Stimulated activated naive CD8-positive, alpha-beta T cell treated with anti-CD3 and anti-CD28 coated beads, Interleukin-15, amount 100 ng/mL, for 72 hours (primary cell): ENCODE measurements around the gene TAGLN2.
A peak's percentile ranks its signal among the peaks of the same experiment; 100 is the strongest.

Experiments
- ATAC-seq: fragments of 150-1000 bp; cut with Tn5 transposase; 2 replicates; pipeline ENCODE4 v1.10.0; 2021; ENCODE audit warnings: mild to moderate bottlenecking, moderate library complexity
- DNase-seq, 2 donors: peaks; one replicate each; pipeline ENCODE4 v3.0.0; 2021 to 2022
- H3K27ac Mint-ChIP-seq, 2 donors: one replicate each; pipeline ENCODE4 v1.8.0; 2022; ENCODE audit warnings: mild to moderate bottlenecking in 2 of 2, mixed read lengths in 2 of 2, moderate library complexity in 2 of 2
- H3K27me3 Mint-ChIP-seq: one replicate; pipeline ENCODE4 v1.8.0; 2022; ENCODE audit warnings: mixed read lengths
- H3K4me1 Mint-ChIP-seq: one replicate; pipeline ENCODE4 v1.8.0; 2022; ENCODE audit warnings: mild to moderate bottlenecking, mixed read lengths
- H3K4me3 Mint-ChIP-seq, 2 donors: one replicate each; pipeline ENCODE4 v1.8.0; 2022; ENCODE audit warnings: mild to moderate bottlenecking in 2 of 2, mixed read lengths in 2 of 2, moderate library complexity in 1 of 2
- H3K9me3 Mint-ChIP-seq, 2 donors: one replicate each; pipeline ENCODE4 v1.8.0; 2022; ENCODE audit warnings: mixed read lengths in 2 of 2

Gene TAGLN2

GRCh38 chr1:159924791-159925718, at the start of gene TAGLN2:
Gene TAGLN2 (minus strand): TSS chr1:159925507. CDS start chr1:159920509, 4,998 bp downstream.
- Mint-ChIP-seq H3K27me3 (no peaks in the 10 kb centered on the region), H3K27ac (peak within 1 kb of the TSS; percentile 98 to 100), H3K4me1 (peaks cover 62% of the 10 kb centered on the region), H3K4me3 (peak within 1 kb of the TSS; percentile 91 to 97), H3K9me3 (no peaks in the 10 kb centered on the region)
- DNase-seq (peak; percentile 92 to 95), ATAC-seq (peak; percentile 64)

DNA sequence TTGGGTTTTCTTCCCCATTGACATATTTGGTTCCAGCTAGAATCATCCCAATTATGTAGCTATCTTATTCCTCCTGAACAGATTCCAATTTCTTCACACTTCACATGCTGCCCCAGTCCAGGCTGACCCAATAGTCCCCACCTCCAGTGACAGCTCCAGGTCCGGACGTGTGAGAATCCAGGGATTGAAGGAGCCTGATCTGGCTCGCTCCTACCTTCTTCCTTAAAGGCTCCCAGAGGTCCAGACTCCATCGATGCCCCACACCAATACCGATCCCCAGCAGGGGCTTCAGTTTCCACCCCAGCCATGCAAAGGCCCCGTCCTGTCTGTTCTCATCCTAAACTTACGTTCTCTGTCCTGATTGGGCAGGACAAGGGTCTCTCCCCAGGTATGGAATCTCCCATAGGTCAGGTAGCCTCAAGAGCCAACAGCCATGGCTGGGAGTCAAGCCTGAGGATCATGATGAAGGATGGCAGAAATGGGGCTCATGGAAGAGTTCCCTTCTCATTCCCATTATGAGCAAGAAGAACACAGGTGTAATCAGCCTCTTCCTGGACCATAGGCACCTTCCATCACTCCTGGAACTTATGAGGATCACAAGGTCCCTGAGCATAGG, 49.2 kb upstream of the TAGLN2 start:
- no peak for ATAC-seq
- no peaks in the 10 kb centered on the region for H3K9me3 Mint-ChIP-seq
- no peak for DNase-seq
- no peak overlapping the region for H3K27ac Mint-ChIP-seq
- H3K27me3 Mint-ChIP-seq, result peaks cover 26% of the 10 kb centered on the region
- no peaks in the 10 kb centered on the region for H3K4me1 Mint-ChIP-seq
- H3K4me3 Mint-ChIP-seq, result no peak overlapping the region

DNA sequence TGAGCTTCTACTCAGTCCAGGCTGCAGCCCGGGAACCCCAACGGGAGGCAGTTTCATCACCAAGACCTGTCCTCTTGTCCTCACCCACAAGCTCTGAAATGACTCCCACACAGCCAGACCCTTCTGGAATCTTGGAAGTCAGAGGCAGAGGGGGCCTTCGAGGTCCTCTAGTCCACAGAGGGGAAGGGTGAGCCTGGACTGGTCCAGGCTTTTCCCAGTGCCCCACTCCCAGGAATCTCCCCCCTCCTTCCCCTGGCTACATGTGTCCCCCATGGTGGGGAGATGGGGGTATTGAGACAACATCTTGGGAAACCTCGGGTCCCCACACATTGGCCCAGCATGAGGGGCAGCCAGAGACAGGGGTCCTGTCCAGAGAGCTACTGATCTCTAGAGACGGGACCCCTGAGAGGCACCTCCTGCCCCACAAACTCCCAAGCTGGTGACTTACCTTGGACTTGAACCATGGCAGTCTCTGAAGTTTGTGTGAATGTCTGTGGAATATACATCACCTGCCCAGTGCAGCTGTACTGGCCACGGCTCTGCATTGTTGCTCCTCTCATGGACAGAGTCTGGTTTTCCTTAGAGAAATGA, 48.1 kb upstream of the TAGLN2 start:
- ATAC-seq, result no peak

DNA sequence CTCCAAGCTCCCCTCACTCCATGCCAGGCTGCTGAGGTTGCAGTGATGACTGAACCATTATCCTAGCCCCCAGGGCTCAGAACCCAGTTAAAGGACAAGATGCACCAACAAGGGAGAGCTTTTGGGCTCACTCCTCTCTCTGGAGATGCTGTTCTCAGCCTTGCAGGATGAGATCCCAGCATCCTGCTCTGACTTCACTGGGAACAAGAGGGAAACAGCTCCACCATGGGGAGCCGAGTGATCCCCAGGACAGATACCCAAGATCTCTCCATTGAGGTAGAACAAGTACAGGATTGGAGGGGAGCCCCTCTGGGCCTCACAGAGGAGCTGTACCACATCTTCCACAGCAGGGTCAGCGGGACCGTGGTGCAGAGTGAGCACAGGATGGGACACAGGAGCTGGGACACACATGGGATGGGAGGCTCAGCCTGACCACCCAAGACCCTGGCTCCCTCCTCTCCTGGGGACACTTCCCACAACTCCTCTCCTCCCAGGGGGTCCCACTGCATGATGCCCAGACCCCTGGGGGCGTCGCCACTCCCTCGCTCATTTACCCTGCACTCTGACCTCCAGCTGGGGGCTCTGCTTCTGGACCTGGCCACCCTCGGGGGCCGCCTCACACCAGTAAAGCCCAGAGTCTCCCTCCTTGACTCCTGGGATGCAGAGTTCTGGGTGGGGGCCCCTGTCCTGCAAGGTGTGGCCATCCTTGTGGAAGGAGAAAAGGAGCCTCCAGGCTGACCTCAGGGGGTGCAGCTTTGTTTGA, 47.3 kb upstream of the TAGLN2 start:
- Mint-ChIP-seq H3K27me3 (peaks cover 29% of the 10 kb centered on the region), H3K27ac (no peak overlapping the region), H3K4me3 (no peak overlapping the region), H3K4me1 (no peaks in the 10 kb centered on the region), H3K9me3 (no peaks in the 10 kb centered on the region)
- DNase-seq (no peak), ATAC-seq (no peak)

More for the DNA sequence above, 48.1 kb upstream of the TAGLN2 start:
- no peak for DNase-seq
- peaks cover 23% of the 10 kb centered on the region for H3K27me3 Mint-ChIP-seq
- no peak overlapping the region for H3K27ac Mint-ChIP-seq
- H3K9me3 Mint-ChIP-seq, result no peaks in the 10 kb centered on the region
- no peak overlapping the region for H3K4me3 Mint-ChIP-seq
- H3K4me1 Mint-ChIP-seq, result no peaks in the 10 kb centered on the region

- DNase-seq (no peak), ATAC-seq (no peak)
- Mint-ChIP-seq H3K4me1 (no peaks in the 10 kb centered on the region), H3K27me3 (peaks cover 17% of the 10 kb centered on the region), H3K27ac (no peak overlapping the region), H3K4me3 (no peak overlapping the region), H3K9me3 (no peaks in the 10 kb centered on the region)
Measured at GRCh38 chr1:159970932-159971342, 45.6 kb upstream of the TAGLN2 start.

DNA sequence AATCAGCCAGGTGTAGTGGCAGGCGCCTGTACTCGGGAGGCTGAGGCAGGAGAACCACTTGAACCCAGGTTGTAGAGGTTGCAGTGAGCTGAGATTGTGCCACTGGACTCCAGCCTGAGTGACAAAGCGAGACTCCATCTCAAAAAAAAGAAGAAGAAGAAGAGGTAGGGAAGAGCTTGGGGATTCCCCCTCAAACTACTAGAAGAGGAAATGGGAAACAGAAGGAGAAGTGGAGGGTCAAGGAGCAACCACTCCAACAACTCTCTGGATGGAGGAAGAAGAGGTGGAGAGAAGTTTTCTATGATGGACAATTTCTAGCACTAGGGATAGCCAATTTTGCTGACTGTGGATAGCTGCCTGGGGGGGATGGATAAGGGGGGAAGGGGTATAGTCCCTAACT, 43.6 kb upstream of the TAGLN2 start:
- ATAC-seq (no peak), DNase-seq (no peak)
- H3K4me3 Mint-ChIP-seq, result no peak overlapping the region
- peaks cover 17% of the 10 kb centered on the region for H3K27me3 Mint-ChIP-seq
- H3K27ac Mint-ChIP-seq, result no peak overlapping the region
- H3K4me1 Mint-ChIP-seq, result no peaks in the 10 kb centered on the region
- no peaks in the 10 kb centered on the region for H3K9me3 Mint-ChIP-seq

- H3K9me3 Mint-ChIP-seq, result no peaks in the 10 kb centered on the region
- no peak overlapping the region for H3K27ac Mint-ChIP-seq
- no peaks in the 10 kb centered on the region for H3K4me1 Mint-ChIP-seq
- DNase-seq (no peak), ATAC-seq (no peak)
- peaks cover 10% of the 10 kb centered on the region for H3K27me3 Mint-ChIP-seq
- H3K4me3 Mint-ChIP-seq, result no peak overlapping the region
Measured at GRCh38 chr1:159965263-159965662, 40.0 kb upstream of the TAGLN2 start.

DNA sequence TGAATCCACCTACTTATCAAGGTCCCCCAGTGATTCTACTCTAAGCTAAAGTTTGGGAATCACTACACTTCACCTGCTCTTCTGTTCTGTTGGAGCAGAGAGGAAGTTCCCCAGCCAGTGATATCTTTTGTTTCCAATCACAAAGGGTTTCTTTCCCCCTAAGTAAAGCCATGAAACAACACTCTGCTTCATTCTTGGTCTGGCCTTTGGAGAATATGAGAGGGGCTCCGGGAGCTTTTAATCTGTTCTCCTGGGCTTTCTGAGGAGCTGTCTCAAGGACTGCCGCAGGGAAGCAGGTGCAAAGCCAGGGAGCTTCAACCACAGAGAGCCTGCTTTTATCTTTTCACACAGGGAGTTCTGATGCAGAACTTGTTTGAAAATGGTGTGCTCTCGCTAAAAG, 38.8 kb upstream of the TAGLN2 start:
- no peak for ATAC-seq
- H3K27me3 Mint-ChIP-seq, result peaks cover 16% of the 10 kb centered on the region
- no peak for DNase-seq
- H3K4me3 Mint-ChIP-seq, result no peak overlapping the region
- no peak overlapping the region for H3K27ac Mint-ChIP-seq
- H3K9me3 Mint-ChIP-seq, result no peaks in the 10 kb centered on the region
- peaks cover 4% of the 10 kb centered on the region for H3K4me1 Mint-ChIP-seq

DNA sequence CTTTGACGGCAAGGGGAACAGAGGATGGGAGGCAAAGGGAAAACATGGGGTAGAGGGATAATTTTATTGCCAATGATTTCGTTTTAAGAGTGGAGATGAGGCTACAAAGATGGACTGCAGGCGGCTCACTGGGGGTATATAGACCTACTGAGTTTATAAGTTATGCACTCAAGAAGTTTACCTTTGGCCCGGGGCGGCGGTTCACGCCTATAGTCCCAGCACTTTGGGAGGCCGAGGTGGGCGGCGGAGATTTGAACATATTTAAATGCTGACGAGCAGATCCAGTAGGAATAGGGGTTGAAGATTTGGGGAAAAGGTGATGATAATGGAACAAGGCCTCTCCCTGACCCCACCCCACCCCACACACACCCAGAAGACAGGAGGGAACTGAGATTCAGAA, 36.9 kb upstream of the TAGLN2 start:
- no peak for ATAC-seq
- Mint-ChIP-seq H3K9me3 (no peaks in the 10 kb centered on the region), H3K27me3 (peaks cover 11% of the 10 kb centered on the region), H3K4me3 (no peak overlapping the region), H3K27ac (no peak overlapping the region), H3K4me1 (peaks cover 10% of the 10 kb centered on the region)
- DNase-seq, result no peak

GRCh38 chr1:159961636-159962035, 36.3 kb upstream of the TAGLN2 start:
- Mint-ChIP-seq H3K4me1 (peaks cover 10% of the 10 kb centered on the region), H3K27me3 (peaks cover 11% of the 10 kb centered on the region), H3K4me3 (no peak overlapping the region), H3K9me3 (no peaks in the 10 kb centered on the region), H3K27ac (no peak overlapping the region)
- DNase-seq (no peak), ATAC-seq (no peak)

- H3K27ac Mint-ChIP-seq, result no peak overlapping the region
- peaks cover 11% of the 10 kb centered on the region for H3K27me3 Mint-ChIP-seq
- H3K4me1 Mint-ChIP-seq, result peaks cover 10% of the 10 kb centered on the region
- ATAC-seq (no peak), DNase-seq (no peak)
- H3K9me3 Mint-ChIP-seq, result no peaks in the 10 kb centered on the region
- H3K4me3 Mint-ChIP-seq, result no peak overlapping the region
Measured at GRCh38 chr1:159960721-159961381, 35.5 kb upstream of the TAGLN2 start.

GRCh38 chr1:159959451-159959850, 34.1 kb upstream of the TAGLN2 start:
- Mint-ChIP-seq H3K27ac (peak overlapping the region in 1 of 2 donors; percentile 5), H3K27me3 (peaks cover 14% of the 10 kb centered on the region), H3K4me3 (no peak overlapping the region), H3K9me3 (no peaks in the 10 kb centered on the region), H3K4me1 (peaks cover 10% of the 10 kb centered on the region)
- ATAC-seq, result no peak
- DNase-seq, result no peak

DNA sequence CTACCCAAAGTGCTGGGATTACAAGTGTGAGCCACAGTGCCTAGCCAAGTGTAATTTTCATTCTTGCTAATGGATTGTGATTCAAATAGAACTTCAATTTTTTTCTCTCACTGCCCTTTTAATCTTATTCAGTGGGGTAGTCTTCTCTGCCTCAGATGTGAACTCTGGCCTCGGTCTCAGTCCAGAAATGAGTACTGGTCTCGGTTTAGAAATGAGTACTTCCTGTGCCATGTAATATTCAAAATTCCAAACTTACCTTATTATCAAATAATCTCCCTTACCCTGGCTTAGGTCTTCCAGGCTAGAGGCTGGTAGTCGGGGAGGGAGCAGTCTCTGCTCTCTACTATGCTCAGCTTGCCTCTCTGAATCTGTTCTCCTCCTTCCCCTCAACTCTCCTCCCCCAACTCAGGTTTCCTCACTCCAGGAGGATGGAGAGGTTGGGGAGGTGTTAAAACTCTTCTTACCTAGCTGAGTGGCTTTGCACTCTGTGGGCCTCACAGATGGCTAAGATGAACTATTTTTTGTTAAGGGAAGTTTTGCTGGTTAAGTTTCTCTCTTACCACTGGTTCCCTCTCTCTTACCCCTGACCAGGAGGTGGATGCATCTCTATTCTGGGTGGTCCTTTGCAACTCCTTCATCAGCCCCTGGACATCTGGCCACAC, 33.5 kb upstream of the TAGLN2 start:
- Mint-ChIP-seq H3K27ac (peak overlapping the region; percentile 5 to 83), H3K4me1 (peaks cover 10% of the 10 kb centered on the region), H3K4me3 (no peak overlapping the region), H3K9me3 (no peaks in the 10 kb centered on the region), H3K27me3 (peaks cover 20% of the 10 kb centered on the region)
- ATAC-seq (peak; percentile 82), DNase-seq (no peak)

GRCh38 chr1:159957824-159958268, 32.5 kb upstream of the TAGLN2 start:
- no peak overlapping the region for H3K4me3 Mint-ChIP-seq

More at GRCh38 chr1:159957824-159958268, 32.5 kb upstream of the TAGLN2 start:
- Mint-ChIP-seq H3K9me3 (no peaks in the 10 kb centered on the region), H3K27me3 (peaks cover 27% of the 10 kb centered on the region), H3K27ac (no peak overlapping the region), H3K4me1 (peaks cover 10% of the 10 kb centered on the region)
- no peak for ATAC-seq
- no peak for DNase-seq
